Endodermal cell (in vitro differentiated cells): ENCODE data around the gene PRDM16. TPM values are rescaled to one million over a fixed set of nuclear protein-coding genes. Genes with fewer than 3 reads are reported as not detected.

Source experiments
- DNase-seq: peaks from one replicate; pipeline ENCODE4 v3.0.0-alpha.2; 2017
- H3K27ac ChIP-seq: 2 replicates; pipeline ENCODE4 v1.5.1; 2013; ENCODE audit warnings: mild to moderate bottlenecking, low read depth, low read length, moderate library complexity
- H3K27me3 ChIP-seq: 2 replicates; pipeline ENCODE4 v1.6.1; 2013; ENCODE audit warnings: mild to moderate bottlenecking, low read length, moderate library complexity; ENCODE audit not compliant: insufficient read depth, control insufficient read depth, poor library complexity, severe bottlenecking
- H3K36me3 ChIP-seq: 2 replicates; pipeline ENCODE4 v1.7.0; 2013; ENCODE audit warnings: mild to moderate bottlenecking, low read length, moderate library complexity; ENCODE audit not compliant: control insufficient read depth, insufficient read depth
- H3K4me1 ChIP-seq: one replicate; pipeline ENCODE4 v1.7.0; 2013; ENCODE audit warnings: low read length; ENCODE audit not compliant: control insufficient read depth, insufficient read depth
- H3K4me3 ChIP-seq: 2 replicates; pipeline ENCODE4 v1.5.1; 2013; ENCODE audit warnings: mild to moderate bottlenecking, low read length, moderate library complexity
- H3K9ac ChIP-seq: 2 replicates; pipeline ENCODE4 v1.6.1; 2013; ENCODE audit warnings: mild to moderate bottlenecking, low read length, moderate library complexity; ENCODE audit not compliant: poor library complexity, severe bottlenecking; ENCODE audit errors: extremely low read depth
- H3K9me3 ChIP-seq: 2 replicates; pipeline ENCODE4 v1.6.1; 2013; ENCODE audit warnings: mild to moderate bottlenecking, low read length, moderate library complexity; ENCODE audit not compliant: control insufficient read depth
- H3K27ac Mint-ChIP-seq: 2 replicates; pipeline ENCODE4 v1.8.0; 2020; ENCODE audit warnings: mixed read lengths
- H3K27me3 Mint-ChIP-seq: 2 replicates; pipeline ENCODE4 v1.8.0; 2021; ENCODE audit warnings: mild to moderate bottlenecking, mixed read lengths; ENCODE audit not compliant: insufficient read depth
- H3K36me3 Mint-ChIP-seq: 2 replicates; pipeline ENCODE4 v1.8.0; 2020; ENCODE audit warnings: low read depth, mixed read lengths
- H3K4me1 Mint-ChIP-seq: 2 replicates; pipeline ENCODE4 v1.8.0; 2020; ENCODE audit warnings: mixed read lengths
- H3K4me3 Mint-ChIP-seq: 2 replicates; pipeline ENCODE4 v1.8.0; 2020; ENCODE audit warnings: mild to moderate bottlenecking, moderate library complexity, mixed read lengths
- H3K9me3 Mint-ChIP-seq: 2 replicates; pipeline ENCODE4 v1.8.0; 2020; ENCODE audit warnings: mild to moderate bottlenecking, mixed read lengths
- CTCF ChIP-seq: fragments of 200-600 bp; sonication (generic); conservative IDR thresholded peaks from 2 replicates; pipeline ENCODE4 v1.5.0; 2021; ENCODE audit warnings: antibody characterized with exemption, mild to moderate bottlenecking
- WGBS, 2 experiments: methylation state at CpG; one replicate each; pipeline versions ENCODE4 v1.1.5 to v1.1.7; 2013; ENCODE audit warnings: missing lambda C conversion rate in 2 of 2, mixed read lengths in 1 of 2; ENCODE audit not compliant: insufficient coverage in 1 of 2, insufficient read length in 1 of 2; 5-methylcytosine and 5-hydroxymethylcytosine counted together
- total RNA-seq, 2 donors: library from RNA; stranded (reverse); fragmentation: NEBNext Ultra II Directional in 1 of 2; extraction: Animal tissue kit (Norgen Biotek cat#: 25700) in 1 of 2; gene quantifications; 2 replicates in 1 of 2; 3 replicates in 1 of 2; pipeline ENCODE4 v1.2.1, GENCODE V29; 2021

PRDM16 gene
- total RNA-seq, 2 donors from 2014 or later = 2.1 to 4.0 TPM

GRCh38 chr1:3306583-3307291 is 237.7 kb downstream of the PRDM16 start:
- no peak overlapping the region for H3K4me3 Mint-ChIP-seq
- Histone ChIP-seq H3K4me3 (no peak overlapping the region), H3K27me3 (no peaks in the 10 kb centered on the region), H3K27ac (no peak overlapping the region), H3K36me3 (no peaks in the 10 kb centered on the region), H3K9ac (no peak overlapping the region), H3K9me3 (no peaks in the 10 kb centered on the region), H3K4me1 (no peaks in the 10 kb centered on the region)
- H3K4me1 Mint-ChIP-seq = no peaks in the 10 kb centered on the region
- no peak for TF ChIP-seq CTCF
- no peaks in the 10 kb centered on the region for H3K9me3 Mint-ChIP-seq
- H3K27me3 Mint-ChIP-seq = no peaks in the 10 kb centered on the region
- no peak overlapping the region for H3K27ac Mint-ChIP-seq
- 74 to 84% methylated on average over 7 to 10 of the region's 10 CpGs for WGBS, 2 experiments
- no peak for DNase-seq
- H3K36me3 Mint-ChIP-seq = no peaks in the 10 kb centered on the region

GRCh38 chr1:3307359-3307758 is 238.4 kb downstream of the PRDM16 start:
- no peaks in the 10 kb centered on the region for H3K9me3 ChIP-seq
- no peaks in the 10 kb centered on the region for H3K4me1 ChIP-seq
- TF ChIP-seq CTCF = no peak
- peaks cover under 1% of the 10 kb centered on the region for H3K27me3 ChIP-seq
- H3K27ac ChIP-seq = no peak overlapping the region
- H3K9ac ChIP-seq = no peak overlapping the region
- no peak overlapping the region for H3K4me3 ChIP-seq
- H3K4me1 Mint-ChIP-seq = no peaks in the 10 kb centered on the region
- no peaks in the 10 kb centered on the region for H3K36me3 ChIP-seq
- no peaks in the 10 kb centered on the region for H3K27me3 Mint-ChIP-seq
- no peak for DNase-seq
- no peaks in the 10 kb centered on the region for H3K9me3 Mint-ChIP-seq
- WGBS, 2 experiments = 76 to 78% methylated on average over 6 to 8 of the region's 8 CpGs
- H3K27ac Mint-ChIP-seq = no peak overlapping the region
- no peak overlapping the region for H3K4me3 Mint-ChIP-seq
- H3K36me3 Mint-ChIP-seq = no peaks in the 10 kb centered on the region

- Histone ChIP-seq H3K27ac (no peak overlapping the region), H3K4me3 (no peak overlapping the region), H3K9me3 (no peaks in the 10 kb centered on the region), H3K9ac (no peak overlapping the region), H3K4me1 (no peaks in the 10 kb centered on the region), H3K27me3 (peaks cover 8% of the 10 kb centered on the region), H3K36me3 (no peaks in the 10 kb centered on the region)
- Mint-ChIP-seq H3K36me3 (no peaks in the 10 kb centered on the region), H3K4me1 (peaks cover 2% of the 10 kb centered on the region), H3K9me3 (no peaks in the 10 kb centered on the region), H3K4me3 (no peak overlapping the region), H3K27ac (no peak overlapping the region), H3K27me3 (peaks cover 4% of the 10 kb centered on the region)
- WGBS, 2 experiments = 88 to 89% methylated on average over 6 to 11 of the region's 11 CpGs
- no peak for DNase-seq
- no peak for TF ChIP-seq CTCF
Measured at GRCh38 chr1:3308053-3308452, 239.1 kb downstream of the PRDM16 start.
